ENCODE data around the gene UBL4A. TPM values are rescaled to one million over a fixed set of nuclear protein-coding genes. Genes with fewer than 3 reads are reported as not detected.

The UBL4A gene
- total RNA-seq, 1 donor from 2014 or later = 12.1 TPM

GRCh38 chrX:154449618-154450017 lies 36.8 kb downstream of the UBL4A start:
- Mint-ChIP-seq H3K9me3 (peaks cover 19% of the 10 kb centered on the region), H3K4me1 (no peaks in the 10 kb centered on the region), H3K27me3 (ENCODE audit: insufficient read depth, low read depth) (peaks cover 17% of the 10 kb centered on the region), H3K27ac (no peak overlapping the region), H3K4me3 (no peak overlapping the region), H3K36me3 (peaks cover 11% of the 10 kb centered on the region)
- Histone ChIP-seq H2AFZ (replicated peaks) (no peak overlapping the region), H3K9ac (no peak overlapping the region), H3K4me3 (no peak overlapping the region), H3K9me3 (ENCODE audit: low read depth) (no peaks in the 10 kb centered on the region), H3F3A (ENCODE audit: low read depth) (no peaks in the 10 kb centered on the region), H3K36me3 (no peaks in the 10 kb centered on the region), H3K79me2 (ENCODE audit: low read depth) (peaks cover 10% of the 10 kb centered on the region), H3K27me3 (no peaks in the 10 kb centered on the region), H3K4me1 (no peaks in the 10 kb centered on the region), H4K20me1 (ENCODE audit: low read depth) (peaks cover 6% of the 10 kb centered on the region), H3K27ac (no peak overlapping the region), H3K4me2 (no peak overlapping the region)
- no peak for TF ChIP-seq EZH2 (IDR thresholded peaks at IDR 0.05)
- TF ChIP-seq, protein P1, sequence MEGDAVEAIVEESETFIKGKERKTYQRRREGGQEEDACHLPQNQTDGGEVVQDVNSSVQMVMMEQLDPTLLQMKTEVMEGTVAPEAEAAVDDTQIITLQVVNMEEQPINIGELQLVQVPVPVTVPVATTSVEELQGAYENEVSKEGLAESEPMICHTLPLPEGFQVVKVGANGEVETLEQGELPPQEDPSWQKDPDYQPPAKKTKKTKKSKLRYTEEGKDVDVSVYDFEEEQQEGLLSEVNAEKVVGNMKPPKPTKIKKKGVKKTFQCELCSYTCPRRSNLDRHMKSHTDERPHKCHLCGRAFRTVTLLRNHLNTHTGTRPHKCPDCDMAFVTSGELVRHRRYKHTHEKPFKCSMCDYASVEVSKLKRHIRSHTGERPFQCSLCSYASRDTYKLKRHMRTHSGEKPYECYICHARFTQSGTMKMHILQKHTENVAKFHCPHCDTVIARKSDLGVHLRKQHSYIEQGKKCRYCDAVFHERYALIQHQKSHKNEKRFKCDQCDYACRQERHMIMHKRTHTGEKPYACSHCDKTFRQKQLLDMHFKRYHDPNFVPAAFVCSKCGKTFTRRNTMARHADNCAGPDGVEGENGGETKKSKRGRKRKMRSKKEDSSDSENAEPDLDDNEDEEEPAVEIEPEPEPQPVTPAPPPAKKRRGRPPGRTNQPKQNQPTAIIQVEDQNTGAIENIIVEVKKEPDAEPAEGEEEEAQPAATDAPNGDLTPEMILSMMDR (IDR thresholded peaks at IDR 0.05) = no peak
- TF ChIP-seq EZH2phosphoT487 (IDR thresholded peaks at IDR 0.05) = no peak
- no peak for DNase-seq (ENCODE audit: low spot score)

- H3K36me3 Mint-ChIP-seq = peaks cover 11% of the 10 kb centered on the region
- no peaks in the 10 kb centered on the region for H3K36me3 ChIP-seq
- H3K4me3 ChIP-seq = no peak overlapping the region
- H3K9me3 Mint-ChIP-seq = peaks cover 17% of the 10 kb centered on the region
- no peak overlapping the region for H2AFZ ChIP-seq (replicated peaks)
- H3K27me3 ChIP-seq = no peaks in the 10 kb centered on the region
- peaks cover under 1% of the 10 kb centered on the region for H3K4me1 Mint-ChIP-seq
- peaks cover 13% of the 10 kb centered on the region for H3K79me2 ChIP-seq (ENCODE audit: low read depth)
- peaks cover 12% of the 10 kb centered on the region for H3K27me3 Mint-ChIP-seq (ENCODE audit: insufficient read depth, low read depth)
- H3K27ac ChIP-seq = no peak overlapping the region
- H3K4me2 ChIP-seq = no peak overlapping the region
- H3K9ac ChIP-seq = no peak overlapping the region
- peaks cover 1% of the 10 kb centered on the region for H3F3A ChIP-seq (ENCODE audit: low read depth)
- no peaks in the 10 kb centered on the region for H3K9me3 ChIP-seq (ENCODE audit: low read depth)
- peaks cover 8% of the 10 kb centered on the region for H4K20me1 ChIP-seq (ENCODE audit: low read depth)
- H3K27ac Mint-ChIP-seq = no peak overlapping the region
- TF ChIP-seq EZH2phosphoT487 (IDR thresholded peaks at IDR 0.05) (no peak), EZH2 (IDR thresholded peaks at IDR 0.05) (no peak)
- TF ChIP-seq, protein P1 (IDR thresholded peaks at IDR 0.05) = no peak
- no peak for DNase-seq (ENCODE audit: low spot score)
- no peak overlapping the region for H3K4me3 Mint-ChIP-seq
- H3K4me1 ChIP-seq = no peaks in the 10 kb centered on the region
Observed at GRCh38 chrX:154448484-154448883, 37.9 kb downstream of the UBL4A start.

- Histone ChIP-seq H3K36me3 (no peaks in the 10 kb centered on the region), H3F3A (ENCODE audit: low read depth) (peaks cover 11% of the 10 kb centered on the region), H2AFZ (replicated peaks) (no peak overlapping the region), H3K9ac (no peak overlapping the region), H4K20me1 (ENCODE audit: low read depth) (peaks cover 17% of the 10 kb centered on the region), H3K4me1 (no peaks in the 10 kb centered on the region), H3K9me3 (ENCODE audit: low read depth) (no peaks in the 10 kb centered on the region), H3K4me2 (no peak overlapping the region), H3K79me2 (ENCODE audit: low read depth) (peaks cover 13% of the 10 kb centered on the region), H3K27ac (no peak overlapping the region), H3K4me3 (no peak overlapping the region), H3K27me3 (no peaks in the 10 kb centered on the region)
- Mint-ChIP-seq H3K4me1 (peaks cover 6% of the 10 kb centered on the region), H3K4me3 (no peak overlapping the region), H3K27me3 (ENCODE audit: insufficient read depth, low read depth) (peaks cover 13% of the 10 kb centered on the region), H3K27ac (no peak overlapping the region), H3K9me3 (peaks cover 13% of the 10 kb centered on the region), H3K36me3 (peaks cover 7% of the 10 kb centered on the region)
- DNase-seq (ENCODE audit: low spot score) = no peak
- TF ChIP-seq, protein P1 (IDR thresholded peaks at IDR 0.05) = no peak
- TF ChIP-seq EZH2phosphoT487 (IDR thresholded peaks at IDR 0.05) (no peak), EZH2 (IDR thresholded peaks at IDR 0.05) (no peak)
Observed at GRCh38 chrX:154446430-154446829, 40.0 kb downstream of the UBL4A start.

Data from neural progenitor cell (in vitro differentiated cells).